HG03520 (cell line): ENCODE data around the gene TLE3.

Experiments used
- ATAC-seq: cut with Tn5 transposase; IDR thresholded peaks from one replicate; pipeline ENCODE4 v1.9.1; 2021; ENCODE audit warnings: mild to moderate bottlenecking, moderate library complexity; ENCODE audit not compliant: unreplicated experiment

TLE3 gene

DNA sequence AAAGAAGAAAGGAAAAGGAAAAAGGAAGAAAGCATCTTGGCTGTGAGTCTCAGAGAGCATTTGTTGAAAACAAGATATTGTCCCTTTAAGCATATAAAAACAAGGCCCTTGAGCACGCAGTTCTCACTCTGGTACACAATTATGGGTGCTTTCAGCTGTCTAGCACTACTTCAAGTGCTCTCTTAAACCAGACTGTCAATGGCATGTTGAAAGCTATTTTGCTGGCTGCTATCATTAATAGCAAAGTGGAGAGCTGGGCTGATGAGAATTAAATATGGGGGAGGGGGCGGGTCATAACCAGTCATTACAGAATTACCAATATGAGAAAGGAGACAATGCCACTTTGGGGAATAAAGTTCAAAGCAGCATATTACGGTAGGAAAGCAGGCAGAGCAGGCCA is 9.3 kb downstream of the TLE3 start:
- no peak for ATAC-seq

DNA sequence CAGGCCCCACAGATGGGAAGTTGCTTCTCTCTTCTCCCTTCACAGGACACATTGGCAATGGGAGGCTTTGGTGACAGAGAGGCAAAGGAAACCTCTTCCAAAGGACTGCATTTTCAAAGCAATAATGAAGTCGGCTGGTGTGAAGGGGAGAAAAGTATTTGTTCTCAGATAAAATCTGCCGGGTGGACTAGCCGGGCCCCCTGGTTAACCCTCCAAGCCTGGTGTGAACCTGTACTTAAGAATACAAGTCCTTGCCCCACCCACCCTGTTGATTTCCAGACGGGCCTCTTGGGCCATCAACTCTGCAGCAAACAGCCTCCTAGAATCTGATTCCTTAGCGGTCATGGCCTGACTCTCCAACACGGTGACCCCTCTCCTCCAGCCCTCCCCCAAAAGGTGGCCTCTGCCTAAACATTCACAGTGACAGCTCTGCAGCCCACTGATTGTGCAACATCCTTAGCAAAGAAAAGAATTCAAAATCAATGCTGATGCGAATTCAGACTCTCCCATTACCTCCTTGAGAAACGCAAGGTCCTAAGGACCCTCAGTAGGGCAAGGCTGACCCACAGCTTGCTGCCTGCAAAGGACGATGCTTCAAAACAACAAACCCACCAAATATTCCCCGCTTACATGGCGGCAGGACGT is 9.9 kb downstream of the TLE3 start:
- no peak for ATAC-seq

DNA sequence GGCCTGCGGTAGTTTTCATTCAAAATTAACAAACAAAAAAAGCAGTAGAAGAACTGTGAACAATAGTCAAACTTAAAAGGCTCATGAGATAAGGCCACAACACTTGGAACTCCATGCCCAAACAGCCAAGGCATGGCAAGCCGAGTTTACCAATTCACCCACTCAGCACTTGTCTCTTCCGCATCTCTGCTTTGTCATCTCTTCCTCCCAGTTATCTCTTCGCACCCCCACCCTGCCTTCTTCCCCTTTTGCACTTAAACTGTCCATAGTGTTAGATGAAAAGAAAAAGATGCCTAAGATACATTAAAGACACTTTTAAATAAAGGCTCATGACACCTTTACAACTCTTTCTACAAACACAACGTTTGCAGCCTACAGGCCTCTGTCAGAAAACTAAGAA is 11.1 kb downstream of the TLE3 start:
- ATAC-seq, result no peak

DNA sequence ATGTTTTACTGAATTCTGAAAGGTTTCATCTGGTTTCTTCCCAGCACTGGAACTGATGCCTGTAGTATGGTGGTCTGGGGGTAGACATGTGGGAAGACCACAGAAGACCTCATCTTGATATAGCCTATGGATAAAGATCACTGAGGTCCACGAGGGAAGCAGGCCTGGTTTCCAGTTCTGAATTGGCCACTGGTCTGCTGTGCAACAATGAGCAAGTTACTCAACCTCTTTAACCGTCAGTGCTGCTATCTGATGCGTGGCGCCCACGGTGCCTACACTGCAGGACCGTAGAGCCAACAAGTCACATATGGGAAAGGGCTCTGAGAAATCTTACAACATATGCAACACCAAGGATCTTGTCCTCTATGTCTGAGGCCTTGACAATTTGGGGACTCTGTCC is 13.3 kb downstream of the TLE3 start:
- ATAC-seq, result no peak

DNA sequence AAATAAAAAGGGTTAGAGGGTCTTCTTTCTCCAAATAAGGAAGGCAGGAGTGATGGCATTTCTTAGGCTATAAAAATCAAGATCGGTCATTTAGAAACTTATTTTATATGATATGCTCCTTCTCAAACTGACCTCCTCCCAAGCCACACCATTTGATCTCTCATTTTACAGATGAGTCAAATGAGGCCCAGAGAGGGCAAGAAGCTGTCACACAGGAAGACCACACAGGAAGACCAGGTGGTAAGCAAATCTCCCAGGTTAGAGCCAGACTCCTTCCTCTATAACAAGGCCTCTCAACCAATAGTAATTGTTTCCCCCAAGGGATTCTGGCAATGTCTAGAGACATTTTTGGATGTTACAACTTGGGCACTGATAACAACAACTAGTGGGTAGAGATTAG is 13.8 kb downstream of the TLE3 start:
- ATAC-seq, result no peak

DNA sequence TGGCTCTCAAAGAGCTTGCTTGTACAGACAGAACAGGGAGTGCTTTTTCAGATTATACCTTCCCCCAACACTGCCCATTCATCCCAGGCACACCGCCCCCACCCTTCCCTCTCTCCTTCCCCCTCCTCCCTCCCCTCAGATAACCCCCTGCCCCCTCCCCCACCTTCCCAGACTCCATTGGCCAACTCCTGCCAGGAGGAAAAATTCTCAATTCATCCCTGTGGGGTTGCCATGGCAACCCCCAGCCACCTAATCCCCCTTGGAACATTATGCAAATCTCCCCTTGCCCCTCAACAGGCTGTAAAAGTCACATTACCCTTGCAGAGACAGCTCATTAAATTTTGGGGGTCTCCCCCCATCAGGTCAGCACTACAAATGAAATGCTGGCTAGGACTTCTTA is 14.3 kb downstream of the TLE3 start:
- ATAC-seq, result no peak

DNA sequence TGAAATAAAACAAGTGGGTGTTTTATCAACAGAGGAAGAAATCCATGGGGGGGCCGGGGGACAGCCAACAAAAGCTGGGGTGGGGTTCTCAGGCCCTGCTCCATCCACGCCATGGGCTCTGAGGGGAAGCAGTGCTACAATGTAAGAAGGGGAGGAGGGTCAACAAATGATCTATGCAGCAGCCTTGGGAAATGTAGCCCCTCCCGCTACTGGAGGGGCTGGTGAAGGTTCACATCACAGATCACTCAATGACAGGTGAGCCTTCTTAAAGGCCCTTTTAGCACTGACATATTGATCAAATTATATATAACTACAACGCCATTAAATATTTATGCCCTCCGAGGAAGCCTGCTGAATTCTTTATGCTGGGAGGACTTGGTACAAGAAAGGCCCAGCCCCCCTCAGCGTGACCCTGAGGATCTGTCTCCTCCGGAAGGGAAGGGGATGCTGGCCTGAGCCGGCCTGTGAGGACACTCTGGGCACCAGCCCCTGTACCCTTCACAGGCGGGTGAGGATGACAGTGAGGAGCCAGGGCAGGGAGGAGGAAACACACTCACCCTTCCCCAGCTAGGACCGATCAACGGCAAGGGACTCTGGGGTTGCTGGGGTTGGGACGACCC is 15.3 kb downstream of the TLE3 start:
- no peak for ATAC-seq

DNA sequence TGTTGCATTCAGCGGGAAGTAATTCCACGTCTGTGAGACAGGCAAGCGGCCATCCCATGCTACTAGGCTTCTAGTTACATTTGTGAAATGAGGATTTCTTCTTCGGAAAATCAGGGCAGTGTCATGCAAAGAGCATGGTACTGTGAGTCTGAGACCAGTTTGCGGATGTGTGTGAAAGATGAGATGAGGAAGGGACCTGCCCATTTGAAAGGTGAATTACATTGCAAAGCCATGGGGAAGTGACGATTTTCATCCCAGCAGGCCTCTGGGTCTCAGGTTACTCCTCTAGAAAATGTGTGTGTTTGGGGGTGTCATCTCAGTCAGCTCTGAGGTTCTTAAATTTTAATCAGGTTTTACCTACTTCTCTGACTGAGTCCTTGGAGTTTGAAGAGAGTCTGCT is 16.1 kb downstream of the TLE3 start:
- ATAC-seq, result no peak

DNA sequence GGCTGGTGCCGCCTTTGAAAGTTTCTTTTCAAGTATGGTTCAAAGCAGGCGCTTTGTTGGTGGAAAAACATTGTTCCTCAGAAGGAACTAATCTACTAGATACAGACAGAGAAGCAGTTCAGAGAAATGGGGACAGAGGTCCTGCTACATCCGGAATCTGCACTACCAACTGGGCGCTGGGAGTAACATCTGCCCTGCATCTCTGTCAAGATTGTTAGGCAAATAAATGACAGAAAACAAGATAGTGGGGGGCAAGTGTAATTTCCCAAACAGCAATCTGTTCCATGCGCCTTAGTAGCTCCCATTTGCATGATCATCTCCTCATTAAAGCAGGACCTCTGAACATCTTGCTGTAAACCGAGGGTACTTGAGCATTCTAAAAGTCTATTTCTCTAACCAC is 17.4 kb downstream of the TLE3 start:
- no peak for ATAC-seq

DNA sequence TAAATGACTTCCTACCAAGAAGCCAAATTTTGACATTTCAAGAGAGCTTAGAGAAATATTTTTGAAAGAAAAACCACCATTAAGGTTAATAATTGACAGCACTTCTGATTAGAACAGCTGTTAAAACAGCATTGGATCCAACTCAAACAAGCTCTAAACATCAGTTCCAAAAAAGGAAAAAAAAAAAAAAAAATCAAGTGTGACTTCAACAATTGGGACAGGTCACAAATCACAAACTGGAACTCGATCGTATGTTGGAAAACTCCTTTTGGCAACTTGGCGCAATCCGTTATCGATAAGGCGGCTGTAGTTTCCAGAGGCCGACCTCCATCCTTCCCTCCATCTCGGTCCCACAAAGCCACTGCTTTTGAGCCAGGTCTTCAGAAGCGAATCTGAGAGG is 17.8 kb downstream of the TLE3 start:
- ATAC-seq, result no peak

DNA sequence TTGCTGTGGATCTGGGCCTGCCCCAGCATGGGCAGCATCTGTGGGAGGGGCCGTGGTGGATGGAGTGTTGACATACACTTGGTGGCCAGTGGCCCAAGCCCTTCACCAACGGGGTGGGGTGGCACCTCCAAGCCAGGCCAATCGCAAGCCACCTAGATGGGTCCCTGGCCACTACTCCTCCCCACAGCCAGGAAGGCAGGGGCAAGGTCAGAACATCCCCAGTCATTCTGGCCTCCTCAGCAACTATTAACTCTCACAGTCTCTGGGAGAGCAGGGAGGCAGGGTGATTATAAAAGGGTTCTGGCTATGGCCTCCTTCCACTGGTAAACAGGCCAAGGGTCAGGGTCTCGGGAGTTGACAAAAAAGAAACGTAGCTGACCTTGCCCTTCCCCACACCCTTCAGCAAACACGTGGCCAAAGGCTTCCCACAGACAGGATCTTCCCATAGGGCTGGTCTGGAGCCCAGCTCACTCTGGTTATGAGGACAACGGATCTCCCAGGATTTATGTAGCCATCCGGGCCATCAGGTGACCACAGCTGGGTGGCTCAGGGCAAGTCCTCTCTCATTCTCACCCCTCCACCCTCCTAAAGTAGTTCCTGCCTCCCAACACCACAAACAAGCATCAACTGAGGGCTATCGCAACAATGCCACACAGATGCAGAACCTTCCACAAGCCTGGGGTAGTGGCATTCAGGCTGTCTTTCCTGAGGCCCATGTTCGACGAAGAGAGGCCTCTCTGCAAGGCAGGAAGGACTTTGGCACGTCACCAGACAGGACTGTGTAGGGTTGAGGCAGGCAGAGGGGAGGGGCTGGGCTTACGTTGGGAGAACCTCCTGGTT is 18.9 kb downstream of the TLE3 start:
- ATAC-seq, result no peak

DNA sequence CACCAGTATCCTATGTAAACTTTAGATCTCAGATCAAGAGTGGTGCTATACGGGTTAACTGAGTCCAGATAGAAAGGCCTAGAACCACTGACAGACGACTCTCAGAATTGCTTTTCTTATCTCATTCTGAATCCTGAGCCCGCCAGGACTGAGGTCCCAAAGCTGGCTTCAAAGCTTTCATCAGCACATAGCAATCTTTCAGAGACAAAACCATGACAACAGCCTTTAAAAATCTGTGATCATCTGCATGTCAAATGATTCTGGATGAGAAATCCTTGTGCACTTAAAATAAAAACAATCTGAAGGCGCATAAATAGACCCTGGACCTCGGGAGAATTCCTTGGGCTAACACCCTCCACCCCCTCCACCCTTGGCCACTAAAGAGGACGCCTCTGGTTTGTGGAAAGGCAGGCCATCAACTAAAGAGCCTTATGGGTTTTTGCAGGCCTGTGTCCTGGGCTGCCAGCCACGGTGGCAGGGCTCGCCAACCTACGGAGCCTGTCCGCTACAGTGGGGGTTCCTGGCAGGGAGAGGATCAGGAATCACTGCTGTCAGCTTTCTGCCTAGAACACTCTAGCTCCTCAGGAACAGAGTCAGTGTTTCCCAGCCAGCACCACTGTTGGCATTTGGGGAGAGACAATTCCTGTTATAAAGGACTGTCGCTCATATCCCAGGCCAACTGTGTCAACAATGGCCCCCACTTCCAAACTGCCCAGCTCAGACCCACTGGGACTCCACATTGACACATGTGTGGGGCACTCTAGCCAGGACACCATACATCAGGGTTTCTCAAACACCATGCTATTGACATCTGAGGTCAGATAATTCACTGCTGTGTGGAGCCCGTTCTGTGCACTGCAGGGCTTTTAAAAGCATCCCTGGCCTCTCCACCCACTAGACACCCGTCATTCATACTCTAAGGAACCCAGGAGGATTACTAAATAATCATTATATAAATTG is 20.2 kb downstream of the TLE3 start:
- ATAC-seq, result no peak

DNA sequence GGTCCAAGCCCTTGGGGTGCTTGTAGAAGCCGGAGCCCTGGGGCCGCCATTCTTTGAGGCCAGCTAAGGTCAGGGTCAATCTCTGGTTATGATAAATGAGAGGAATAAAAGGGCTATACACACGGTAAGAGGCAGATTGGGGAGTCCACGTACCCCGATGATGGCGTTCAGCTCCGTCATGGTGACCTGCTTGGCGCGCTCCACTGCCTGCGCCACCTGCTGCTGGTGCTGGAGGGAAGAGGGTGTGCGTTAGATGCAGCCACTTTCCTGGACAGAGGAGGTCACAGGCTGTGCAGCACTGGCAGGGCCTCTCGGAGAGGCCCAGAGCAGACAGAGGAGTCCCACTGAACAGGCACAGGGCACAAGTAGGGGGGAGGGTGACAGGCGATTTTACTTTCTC is 23.3 kb downstream of the TLE3 start:
- no peak for ATAC-seq

DNA sequence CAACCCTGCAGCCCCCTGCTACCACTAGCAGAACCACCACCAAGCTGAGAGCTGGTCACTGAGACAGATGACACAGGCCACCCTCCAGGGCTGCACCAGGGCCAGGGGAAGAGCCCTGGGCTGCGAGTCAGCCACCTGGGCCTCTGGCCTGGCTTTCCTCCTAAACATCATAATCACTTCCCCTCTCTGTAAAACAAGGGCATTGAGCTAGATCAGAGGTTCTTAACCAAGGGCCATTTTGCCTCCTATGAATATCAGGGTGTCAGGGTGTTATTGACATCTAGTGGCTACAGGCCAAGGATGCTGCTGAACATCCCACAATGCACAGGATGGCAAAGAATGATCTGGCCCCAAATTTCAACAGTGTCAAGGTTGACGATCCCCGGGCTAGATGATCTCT is 25.2 kb downstream of the TLE3 start:
- ATAC-seq, result no peak

DNA sequence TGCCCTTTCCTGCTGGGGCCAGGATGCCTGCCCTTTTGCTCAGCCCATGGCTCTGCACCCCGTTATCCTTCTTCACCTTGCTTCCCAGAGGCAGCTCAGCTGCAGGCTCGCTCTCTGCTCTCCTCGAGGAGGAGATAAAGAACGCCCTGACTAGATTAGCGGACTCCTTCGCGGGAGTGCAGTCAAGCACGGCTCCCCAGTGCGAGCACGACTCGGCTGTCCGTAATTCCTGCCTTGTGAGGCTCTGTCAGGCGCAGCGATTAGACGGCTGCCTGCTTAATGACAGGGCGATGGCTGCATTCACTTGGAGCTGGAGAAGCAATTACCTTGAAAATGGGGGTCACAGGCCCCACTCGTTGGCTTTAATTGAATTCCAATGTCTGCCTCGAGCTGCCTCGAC is 25.9 kb downstream of the TLE3 start:
- no peak for ATAC-seq

DNA sequence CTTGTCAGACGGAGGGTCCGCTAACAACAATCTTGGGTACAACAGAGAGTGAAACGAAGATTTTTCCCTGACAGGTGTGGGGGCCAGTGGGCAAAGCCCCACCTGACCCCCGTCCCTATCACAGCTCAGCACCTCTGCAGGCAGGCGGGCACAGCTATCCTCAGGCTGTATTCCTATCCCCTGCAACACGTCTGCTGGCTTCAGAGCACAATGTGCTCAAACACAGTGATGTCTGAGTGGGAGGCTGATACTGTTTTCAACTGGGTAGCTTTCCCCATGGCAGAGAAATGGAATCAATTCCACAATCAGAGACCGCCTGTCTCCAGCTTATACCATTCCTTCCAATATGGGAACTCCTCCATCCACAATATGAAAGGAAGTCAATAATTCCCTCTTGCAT is 28.0 kb downstream of the TLE3 start:
- ATAC-seq, result no peak

DNA sequence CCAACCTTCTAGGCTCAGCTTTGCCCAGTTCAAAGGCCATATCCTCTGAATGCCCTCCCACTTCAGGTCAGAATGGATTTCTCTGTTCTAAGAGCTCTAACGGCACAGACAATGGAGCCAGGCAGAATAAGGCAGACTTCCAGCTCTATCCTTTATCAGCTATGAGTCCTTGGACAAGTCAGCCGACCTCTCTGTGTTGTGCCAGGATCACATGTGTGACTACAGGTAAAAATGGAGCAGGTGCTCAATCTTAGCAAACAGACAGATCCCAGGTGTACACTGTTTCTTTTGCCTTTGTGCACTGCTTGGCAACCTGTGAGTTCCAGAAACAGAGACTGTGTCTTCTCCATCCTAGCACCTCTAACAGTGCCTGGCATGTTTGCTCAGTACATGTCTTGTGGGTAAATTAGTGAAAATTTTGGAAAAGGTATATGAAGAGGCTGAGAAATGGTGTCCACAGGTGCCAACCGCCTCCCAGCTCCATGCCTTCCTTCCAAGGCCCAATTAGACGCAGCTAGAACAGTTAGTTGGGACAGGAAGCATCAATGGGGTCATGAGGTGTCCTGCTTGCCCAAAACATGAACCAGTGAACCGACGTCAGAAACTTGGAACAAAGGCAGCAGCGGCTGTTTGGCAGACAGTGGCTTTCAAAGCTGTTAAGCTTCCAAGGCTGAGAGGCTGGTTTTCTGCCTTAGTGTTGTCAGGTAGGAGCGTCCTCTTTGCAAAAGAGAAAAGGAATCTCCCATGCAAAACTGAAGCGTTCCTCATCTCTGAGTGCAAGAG is 28.7 kb downstream of the TLE3 start:
- ATAC-seq, result no peak

DNA sequence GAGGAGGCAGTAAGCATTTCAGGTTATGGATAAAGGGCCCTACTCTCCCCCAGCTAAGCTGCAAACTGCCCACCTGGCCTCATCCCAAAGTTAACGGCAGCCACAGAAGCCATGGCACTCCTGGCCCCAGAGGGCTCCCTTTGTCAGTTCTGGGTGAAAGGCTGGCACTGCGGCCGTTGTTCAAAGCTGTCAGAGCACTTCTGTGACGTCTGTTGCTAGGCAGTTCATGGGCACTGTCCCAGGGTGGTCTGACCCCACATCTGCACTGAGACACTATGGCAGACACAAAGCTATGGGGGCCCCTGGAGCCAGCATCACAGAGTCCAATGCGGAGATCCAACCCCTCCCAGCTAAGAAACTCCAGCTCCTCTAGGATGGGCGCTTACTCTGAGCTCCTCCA is 30.0 kb downstream of the TLE3 start:
- ATAC-seq, result no peak

DNA sequence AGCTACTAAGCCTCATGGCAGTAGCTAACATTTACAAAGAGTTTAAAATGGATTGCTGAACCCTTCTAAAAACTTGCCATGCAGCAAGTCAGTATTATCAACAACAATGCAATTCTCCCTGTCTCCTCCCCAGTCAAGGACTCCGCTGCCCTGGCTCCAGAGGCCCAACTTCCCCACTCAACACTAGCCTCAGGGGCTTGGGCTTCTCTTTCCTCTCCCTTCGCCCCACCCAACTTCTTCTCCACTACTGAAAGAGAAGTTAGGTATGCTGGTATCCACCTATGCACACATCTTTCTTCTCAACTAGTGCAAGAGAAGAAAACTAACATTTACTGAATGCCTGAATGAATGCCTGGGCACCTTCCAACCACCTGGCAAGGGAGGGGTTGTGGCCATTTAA is 30.7 kb downstream of the TLE3 start:
- no peak for ATAC-seq

DNA sequence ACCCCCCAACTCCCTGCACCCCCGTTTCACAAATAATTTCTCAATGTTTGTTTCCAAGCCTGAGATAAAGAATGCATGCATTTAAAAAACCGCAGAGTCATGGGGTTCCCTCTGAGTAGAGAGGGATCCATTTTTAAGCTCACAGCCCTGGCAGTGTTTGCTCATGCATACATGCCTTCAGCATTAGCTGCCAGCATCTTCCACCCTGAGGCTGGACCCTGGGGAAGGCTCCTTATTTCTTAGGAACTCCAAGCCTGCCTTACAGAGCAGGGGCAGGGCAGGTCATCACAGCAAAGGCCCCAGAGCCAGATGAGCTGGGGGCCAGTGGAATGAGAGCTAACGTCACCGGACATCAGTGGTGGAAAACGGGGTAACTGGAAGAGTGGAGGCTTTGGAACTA is 31.3 kb downstream of the TLE3 start:
- ATAC-seq, result no peak
